Measurements from ENCODE around the gene HDAC4.

DNA sequence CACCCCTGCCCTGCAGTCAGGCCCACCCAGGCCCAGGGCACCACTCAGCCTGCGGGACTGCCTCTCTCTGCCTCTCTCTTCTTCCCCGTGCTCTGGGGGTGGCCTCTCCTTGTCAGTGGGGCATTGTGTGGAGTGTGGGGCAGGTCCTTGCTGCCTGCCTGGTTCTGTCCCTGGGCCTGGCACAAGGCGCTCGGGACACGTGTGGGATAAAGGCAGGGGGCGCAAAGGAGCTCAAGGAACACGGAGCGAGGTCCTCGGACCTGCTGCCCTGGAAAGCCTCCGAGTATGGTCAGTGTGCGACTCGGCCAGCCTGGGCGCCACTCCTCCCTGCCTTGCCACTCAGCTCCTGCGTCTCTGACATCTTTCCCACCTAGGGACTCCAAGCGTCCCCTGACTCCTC, 262.2 kb downstream of the HDAC4 start:
- TF ChIP-seq, protein P1, sequence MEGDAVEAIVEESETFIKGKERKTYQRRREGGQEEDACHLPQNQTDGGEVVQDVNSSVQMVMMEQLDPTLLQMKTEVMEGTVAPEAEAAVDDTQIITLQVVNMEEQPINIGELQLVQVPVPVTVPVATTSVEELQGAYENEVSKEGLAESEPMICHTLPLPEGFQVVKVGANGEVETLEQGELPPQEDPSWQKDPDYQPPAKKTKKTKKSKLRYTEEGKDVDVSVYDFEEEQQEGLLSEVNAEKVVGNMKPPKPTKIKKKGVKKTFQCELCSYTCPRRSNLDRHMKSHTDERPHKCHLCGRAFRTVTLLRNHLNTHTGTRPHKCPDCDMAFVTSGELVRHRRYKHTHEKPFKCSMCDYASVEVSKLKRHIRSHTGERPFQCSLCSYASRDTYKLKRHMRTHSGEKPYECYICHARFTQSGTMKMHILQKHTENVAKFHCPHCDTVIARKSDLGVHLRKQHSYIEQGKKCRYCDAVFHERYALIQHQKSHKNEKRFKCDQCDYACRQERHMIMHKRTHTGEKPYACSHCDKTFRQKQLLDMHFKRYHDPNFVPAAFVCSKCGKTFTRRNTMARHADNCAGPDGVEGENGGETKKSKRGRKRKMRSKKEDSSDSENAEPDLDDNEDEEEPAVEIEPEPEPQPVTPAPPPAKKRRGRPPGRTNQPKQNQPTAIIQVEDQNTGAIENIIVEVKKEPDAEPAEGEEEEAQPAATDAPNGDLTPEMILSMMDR (IDR thresholded peaks at IDR 0.05) = no peak
- no peak for TF ChIP-seq EP300 (IDR thresholded peaks at IDR 0.05)
